ENCODE measurements around the gene ABHD10.

Gene ABHD10

DNA sequence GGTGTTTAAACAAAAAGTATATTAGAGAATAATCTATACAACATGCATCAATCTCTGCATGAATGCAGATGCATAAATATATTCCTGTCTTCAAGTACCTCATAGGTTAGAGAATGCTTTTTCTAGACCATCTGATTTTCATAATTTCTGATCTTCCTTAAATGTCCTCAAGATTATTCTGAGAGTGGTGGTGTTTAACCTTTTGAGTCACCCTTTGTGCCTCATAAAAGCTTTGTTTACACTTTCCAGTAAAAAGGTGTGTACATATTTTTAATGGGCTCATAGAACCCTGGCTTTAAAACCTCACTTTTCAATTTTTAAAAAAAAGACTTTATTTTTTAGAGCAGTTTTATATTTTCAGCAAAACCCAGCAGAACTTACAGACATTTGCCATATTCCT lies 41.0 kb upstream of the ABHD10 start:
- TF ChIP-seq TAF1 (IDR thresholded peaks at IDR 0.05; ENCODE audit: low read depth): no peak
- TF ChIP-seq ZBTB7A (IDR thresholded peaks at IDR 0.05; ENCODE audit: low read depth): no peak
- TF ChIP-seq, protein P1, sequence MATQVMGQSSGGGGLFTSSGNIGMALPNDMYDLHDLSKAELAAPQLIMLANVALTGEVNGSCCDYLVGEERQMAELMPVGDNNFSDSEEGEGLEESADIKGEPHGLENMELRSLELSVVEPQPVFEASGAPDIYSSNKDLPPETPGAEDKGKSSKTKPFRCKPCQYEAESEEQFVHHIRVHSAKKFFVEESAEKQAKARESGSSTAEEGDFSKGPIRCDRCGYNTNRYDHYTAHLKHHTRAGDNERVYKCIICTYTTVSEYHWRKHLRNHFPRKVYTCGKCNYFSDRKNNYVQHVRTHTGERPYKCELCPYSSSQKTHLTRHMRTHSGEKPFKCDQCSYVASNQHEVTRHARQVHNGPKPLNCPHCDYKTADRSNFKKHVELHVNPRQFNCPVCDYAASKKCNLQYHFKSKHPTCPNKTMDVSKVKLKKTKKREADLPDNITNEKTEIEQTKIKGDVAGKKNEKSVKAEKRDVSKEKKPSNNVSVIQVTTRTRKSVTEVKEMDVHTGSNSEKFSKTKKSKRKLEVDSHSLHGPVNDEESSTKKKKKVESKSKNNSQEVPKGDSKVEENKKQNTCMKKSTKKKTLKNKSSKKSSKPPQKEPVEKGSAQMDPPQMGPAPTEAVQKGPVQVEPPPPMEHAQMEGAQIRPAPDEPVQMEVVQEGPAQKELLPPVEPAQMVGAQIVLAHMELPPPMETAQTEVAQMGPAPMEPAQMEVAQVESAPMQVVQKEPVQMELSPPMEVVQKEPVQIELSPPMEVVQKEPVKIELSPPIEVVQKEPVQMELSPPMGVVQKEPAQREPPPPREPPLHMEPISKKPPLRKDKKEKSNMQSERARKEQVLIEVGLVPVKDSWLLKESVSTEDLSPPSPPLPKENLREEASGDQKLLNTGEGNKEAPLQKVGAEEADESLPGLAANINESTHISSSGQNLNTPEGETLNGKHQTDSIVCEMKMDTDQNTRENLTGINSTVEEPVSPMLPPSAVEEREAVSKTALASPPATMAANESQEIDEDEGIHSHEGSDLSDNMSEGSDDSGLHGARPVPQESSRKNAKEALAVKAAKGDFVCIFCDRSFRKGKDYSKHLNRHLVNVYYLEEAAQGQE (IDR thresholded peaks at IDR 0.05; ENCODE audit: low read depth): no peak
- no peak for TF ChIP-seq CEBPB (IDR thresholded peaks at IDR 0.05)

DNA sequence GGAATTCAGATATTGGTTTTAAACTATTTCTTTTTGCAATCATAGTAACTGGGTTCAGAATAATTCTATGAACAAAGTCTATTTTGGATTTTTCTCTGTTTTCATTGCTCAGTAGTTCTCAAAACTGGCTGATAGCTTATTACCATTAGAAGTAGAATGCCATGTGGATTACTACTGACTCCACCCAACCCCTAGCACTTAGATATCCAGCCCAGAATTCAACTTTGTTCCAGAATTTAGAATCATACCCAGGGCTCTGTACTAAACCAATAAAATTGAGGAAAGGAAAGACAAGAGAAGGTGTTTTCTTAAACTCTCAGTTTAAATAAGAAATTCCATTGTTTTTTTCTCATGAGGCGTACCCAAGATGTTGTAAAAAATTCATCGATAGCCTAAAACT lies 39.0 kb upstream of the ABHD10 start:
- TF ChIP-seq YY1 (IDR thresholded peaks at IDR 0.05; ENCODE audit: low read depth) (no peak), MAX (IDR thresholded peaks at IDR 0.05) (no peak), RAD21 (IDR thresholded peaks at IDR 0.05; ENCODE audit: low read depth) (no peak), TAF1 (IDR thresholded peaks at IDR 0.05; ENCODE audit: low read depth) (no peak), CREB1 (IDR thresholded peaks at IDR 0.05; ENCODE audit: low read depth) (no peak), TCF12 (IDR thresholded peaks at IDR 0.05; ENCODE audit: low read depth) (no peak), EGR1 (IDR thresholded peaks at IDR 0.05) (no peak), ZBTB7A (IDR thresholded peaks at IDR 0.05; ENCODE audit: low read depth) (no peak), NFIC (IDR thresholded peaks at IDR 0.05) (no peak), FOXM1 (IDR thresholded peaks at IDR 0.05; ENCODE audit: borderline replicate concordance, low read depth) (no peak), EP300 (IDR thresholded peaks at IDR 0.05; ENCODE audit: borderline replicate concordance) (no peak), CEBPB (IDR thresholded peaks at IDR 0.05) (no peak)
- TF ChIP-seq, protein P1 (IDR thresholded peaks at IDR 0.05; ENCODE audit: low read depth): no peak
- TF ChIP-seq, protein P2, sequence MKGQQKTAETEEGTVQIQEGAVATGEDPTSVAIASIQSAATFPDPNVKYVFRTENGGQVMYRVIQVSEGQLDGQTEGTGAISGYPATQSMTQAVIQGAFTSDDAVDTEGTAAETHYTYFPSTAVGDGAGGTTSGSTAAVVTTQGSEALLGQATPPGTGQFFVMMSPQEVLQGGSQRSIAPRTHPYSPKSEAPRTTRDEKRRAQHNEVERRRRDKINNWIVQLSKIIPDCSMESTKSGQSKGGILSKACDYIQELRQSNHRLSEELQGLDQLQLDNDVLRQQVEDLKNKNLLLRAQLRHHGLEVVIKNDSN (IDR thresholded peaks at IDR 0.05): no peak

- no peak for TF ChIP-seq NFIC (IDR thresholded peaks at IDR 0.05)
Observed at GRCh38 chr3:111943533-111943932, 35.3 kb upstream of the ABHD10 start.

GRCh38 chr3:111944372-111944771 lies 34.5 kb upstream of the ABHD10 start:
- TF ChIP-seq CREB1 (IDR thresholded peaks at IDR 0.05; ENCODE audit: low read depth): no peak
- TF ChIP-seq ZBTB7A (IDR thresholded peaks at IDR 0.05; ENCODE audit: low read depth): no peak
- TF ChIP-seq TAF1 (IDR thresholded peaks at IDR 0.05; ENCODE audit: low read depth): no peak
- TF ChIP-seq EP300 (IDR thresholded peaks at IDR 0.05; ENCODE audit: borderline replicate concordance): no peak
- no peak for TF ChIP-seq RAD21 (IDR thresholded peaks at IDR 0.05; ENCODE audit: low read depth)
- TF ChIP-seq CEBPB (IDR thresholded peaks at IDR 0.05): no peak
- no peak for TF ChIP-seq TCF12 (IDR thresholded peaks at IDR 0.05; ENCODE audit: low read depth)
- TF ChIP-seq, protein P1 (IDR thresholded peaks at IDR 0.05; ENCODE audit: low read depth): no peak

DNA sequence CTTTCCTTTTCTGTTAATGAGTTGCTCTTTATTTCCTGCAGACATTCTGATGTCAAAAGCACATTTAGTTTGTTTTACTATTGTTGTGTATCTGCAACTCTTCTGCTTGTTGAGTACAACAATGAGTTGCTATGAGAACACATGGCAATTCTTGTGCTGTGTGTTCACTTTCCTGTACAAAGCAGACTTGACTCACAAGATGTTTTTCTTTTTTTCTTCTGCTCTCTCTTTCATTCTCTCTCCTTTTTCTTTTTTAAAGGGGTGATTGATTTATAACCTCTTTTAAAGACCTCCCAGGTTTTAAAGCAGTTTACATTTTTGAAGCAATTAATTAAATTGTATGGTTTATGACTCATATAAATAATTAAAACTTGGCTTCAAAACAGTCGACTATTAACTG lies 31.6 kb upstream of the ABHD10 start:
- TF ChIP-seq ZBTB7A (IDR thresholded peaks at IDR 0.05; ENCODE audit: low read depth): no peak
- TF ChIP-seq, protein P2 (IDR thresholded peaks at IDR 0.05): no peak
- no peak for TF ChIP-seq MAX (IDR thresholded peaks at IDR 0.05)
- TF ChIP-seq FOXM1 (IDR thresholded peaks at IDR 0.05; ENCODE audit: borderline replicate concordance, low read depth): no peak
- no peak for TF ChIP-seq CREB1 (IDR thresholded peaks at IDR 0.05; ENCODE audit: low read depth)
- TF ChIP-seq TCF12 (IDR thresholded peaks at IDR 0.05; ENCODE audit: low read depth): no peak
- TF ChIP-seq TAF1 (IDR thresholded peaks at IDR 0.05; ENCODE audit: low read depth): no peak
- no peak for TF ChIP-seq RAD21 (IDR thresholded peaks at IDR 0.05; ENCODE audit: low read depth)
- TF ChIP-seq EP300 (IDR thresholded peaks at IDR 0.05; ENCODE audit: borderline replicate concordance): no peak
- TF ChIP-seq YY1 (IDR thresholded peaks at IDR 0.05; ENCODE audit: low read depth): no peak
- TF ChIP-seq NFIC (IDR thresholded peaks at IDR 0.05): no peak
- no peak for TF ChIP-seq CEBPB (IDR thresholded peaks at IDR 0.05)
- TF ChIP-seq, protein P1 (IDR thresholded peaks at IDR 0.05; ENCODE audit: low read depth): no peak
- TF ChIP-seq TEAD4 (IDR thresholded peaks at IDR 0.05): no peak
- TF ChIP-seq EGR1 (IDR thresholded peaks at IDR 0.05): no peak
